DMS53 treated with DMSO at 0.1 percent for 48 hours (cell line): ENCODE data around the gene MAS1.
"Not testable (repeated sequence)": the region's sequence is repeated elsewhere in the genome, so short reads cannot be mapped to it uniquely, and the experiment has no call there.

Source experiments
- DNase-seq: peaks from one replicate; lab custom pipeline; 2025; ENCODE audit not compliant: unreplicated experiment; lab: John Stamatoyannopoulos, UW

Gene MAS1

GRCh38 chr6:159890792-159891191, at the start of gene MAS1:
Gene MAS1, plus strand, starts transcription at chr6:159890988. Its CDS starts 15,968 bp downstream, at chr6:159906956.
- DNase-seq = no peak

- no peak for DNase-seq
These were observed 48.8 kb upstream of the MAS1 start for GRCh38 chr6:159842035-159842434.

GRCh38 chr6:159844737-159845645, 45.8 kb upstream of the MAS1 start:
- peak; percentile 57 for DNase-seq

- not testable (repeated sequence) for DNase-seq
These were observed 42.2 kb upstream of the MAS1 start for GRCh38 chr6:159848552-159848951.

DNA sequence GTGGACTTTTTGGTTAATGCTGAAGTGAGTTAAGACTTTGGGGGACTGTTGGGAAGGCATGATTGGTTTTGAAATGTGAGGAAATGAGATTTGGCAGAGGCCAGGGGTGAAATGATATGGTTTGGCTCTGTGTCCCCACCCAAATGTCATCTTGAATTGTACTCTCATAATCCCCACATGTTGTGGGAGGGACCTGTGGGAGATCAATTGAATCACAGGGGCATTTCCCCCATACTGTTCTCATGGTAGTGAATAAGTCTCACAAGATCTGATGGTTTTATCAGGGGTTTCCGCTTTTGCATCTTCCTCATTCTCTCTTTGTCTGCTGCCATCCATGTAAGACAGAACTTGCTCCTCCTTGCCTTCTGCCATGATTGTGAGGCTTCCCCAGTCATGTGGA, 40.9 kb upstream of the MAS1 start:
- not testable (repeated sequence) for DNase-seq

- no peak for DNase-seq
These were observed 37.9 kb upstream of the MAS1 start for GRCh38 chr6:159852877-159853276.

- no peak for DNase-seq
These were observed 37.0 kb upstream of the MAS1 start for GRCh38 chr6:159853754-159854153.

- no peak for DNase-seq
These were observed 35.8 kb upstream of the MAS1 start for GRCh38 chr6:159854959-159855358.

DNA sequence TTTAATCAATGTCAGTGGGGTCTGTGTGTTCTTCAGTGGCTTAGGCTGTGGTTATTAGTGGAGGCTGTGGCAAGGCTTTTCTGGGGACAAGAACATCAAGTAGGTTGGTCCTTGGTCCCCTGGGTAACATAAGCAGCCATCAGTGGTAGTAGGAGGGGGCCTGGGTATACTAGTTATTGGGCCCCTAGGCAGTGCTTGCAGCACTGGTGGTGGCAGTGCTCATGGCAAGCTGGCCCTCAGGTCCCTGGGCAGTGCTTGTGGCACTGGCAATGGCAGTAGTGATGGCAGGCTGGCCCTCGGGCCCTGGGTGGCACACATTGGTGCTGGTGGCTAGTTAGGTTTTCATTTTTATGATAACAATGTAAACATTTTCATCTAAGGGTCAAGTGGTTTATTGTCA, 32.5 kb upstream of the MAS1 start:
- no peak for DNase-seq

GRCh38 chr6:159860482-159860881, 30.3 kb upstream of the MAS1 start:
- DNase-seq = no peak

DNA sequence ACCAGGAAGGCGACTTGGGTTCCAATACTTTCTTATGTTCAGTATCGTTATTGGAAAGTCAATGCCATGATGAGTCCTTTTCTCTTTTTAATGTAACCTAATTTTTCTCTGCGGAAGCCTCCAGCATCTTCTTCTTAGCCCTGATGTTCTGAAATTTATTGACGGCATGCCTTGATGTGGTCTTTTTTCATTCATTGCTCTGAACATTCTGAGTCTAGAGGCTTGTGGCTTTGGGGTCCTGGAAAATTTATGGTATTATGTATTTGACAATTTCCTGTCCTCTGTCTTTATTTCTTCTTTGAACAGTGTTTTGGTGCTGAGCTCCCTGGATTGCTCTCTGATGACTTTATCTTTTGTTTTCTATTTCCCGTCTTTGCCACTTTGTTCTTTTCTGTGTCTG, 28.7 kb upstream of the MAS1 start:
- DNase-seq = no peak

DNA sequence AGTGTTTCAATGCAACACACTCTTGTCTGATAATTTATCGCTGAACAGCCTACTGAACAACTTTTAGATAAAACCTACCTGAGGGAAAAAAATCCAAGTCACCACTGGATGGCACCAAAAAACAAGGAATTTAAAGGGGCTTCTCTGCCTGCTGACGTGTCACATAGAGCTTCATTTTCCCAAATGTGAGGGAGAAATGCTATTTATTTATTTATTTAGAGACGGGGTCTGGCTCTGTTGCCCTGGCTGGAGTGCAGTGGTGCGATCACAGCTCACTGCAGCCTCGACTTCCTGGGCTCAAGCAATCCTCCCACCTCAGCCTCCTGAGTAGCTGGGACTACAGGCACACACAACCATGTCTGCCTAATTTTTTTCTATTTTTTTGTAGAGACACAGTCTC, 27.4 kb upstream of the MAS1 start:
- peak; percentile 30 for DNase-seq

- DNase-seq = no peak
These were observed 25.4 kb upstream of the MAS1 start for GRCh38 chr6:159865226-159865920.

DNA sequence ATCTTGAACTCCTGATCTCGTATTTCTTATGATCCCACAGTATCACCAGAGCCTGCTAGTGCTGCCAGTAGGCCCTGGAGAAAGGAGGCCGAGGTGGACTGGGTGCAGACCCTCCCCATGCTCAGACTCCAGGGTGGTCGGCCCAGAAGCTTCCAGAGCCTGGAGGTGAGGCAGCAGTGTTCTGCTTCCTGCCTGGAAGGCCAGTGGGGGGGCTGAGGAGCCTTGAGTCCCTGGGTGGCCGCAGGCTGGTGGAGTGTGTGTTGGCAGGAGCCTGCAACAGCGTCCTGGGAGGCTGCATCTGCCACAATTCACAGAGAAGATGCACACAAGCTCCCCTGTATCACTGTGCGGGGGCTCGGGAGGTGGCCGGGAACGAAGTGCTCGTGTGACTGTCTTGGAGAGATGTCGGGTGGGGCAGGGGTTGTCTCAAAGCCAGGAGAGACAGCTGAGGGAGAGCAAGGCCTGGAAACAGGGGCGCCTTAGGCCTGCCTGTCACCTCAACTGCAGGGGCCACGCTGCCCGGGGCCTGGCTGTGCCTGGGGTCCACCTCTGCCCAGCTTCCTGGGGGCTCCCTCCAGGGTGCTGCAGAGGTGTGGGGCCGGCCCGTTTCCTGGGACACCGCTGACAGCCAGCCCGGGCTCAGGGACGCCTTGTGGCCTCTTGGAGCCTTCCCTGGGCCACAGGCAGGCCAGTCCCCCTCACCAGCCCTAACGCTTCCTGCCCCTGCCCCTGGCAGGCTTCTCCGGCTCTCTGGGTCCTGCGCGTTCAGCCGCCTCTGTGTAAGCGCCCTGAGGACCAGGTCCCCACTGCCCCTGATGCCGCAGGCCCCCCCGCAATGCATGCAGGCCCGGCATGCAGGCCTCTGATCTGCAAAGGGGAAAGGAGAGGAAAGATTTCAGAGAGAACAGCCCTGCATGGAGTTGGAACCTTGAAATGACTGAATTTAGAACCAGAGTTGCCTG, 24.2 kb upstream of the MAS1 start:
- no peak for DNase-seq

GRCh38 chr6:159871241-159871640, 19.5 kb upstream of the MAS1 start:
- no peak for DNase-seq

DNA sequence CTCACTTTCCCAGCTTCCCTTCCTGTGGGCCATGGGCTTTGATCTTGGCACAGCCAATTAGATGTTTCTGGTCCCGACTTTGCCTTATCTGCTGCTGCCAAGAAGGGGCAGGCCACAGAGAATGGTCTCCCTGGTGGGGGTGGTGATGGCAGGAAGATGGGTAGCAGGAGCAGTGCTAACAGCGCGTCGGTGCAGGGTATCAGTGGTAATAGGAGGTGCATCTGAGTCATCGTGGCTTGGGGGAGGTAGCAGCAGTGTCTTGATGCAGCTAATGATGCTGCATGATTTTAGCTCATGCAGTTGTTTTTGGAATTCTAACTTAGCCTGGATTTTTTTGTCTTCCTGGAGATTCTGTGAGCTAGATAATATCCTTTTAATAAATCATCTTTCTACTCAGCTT, 18.9 kb upstream of the MAS1 start:
- no peak for DNase-seq

DNA sequence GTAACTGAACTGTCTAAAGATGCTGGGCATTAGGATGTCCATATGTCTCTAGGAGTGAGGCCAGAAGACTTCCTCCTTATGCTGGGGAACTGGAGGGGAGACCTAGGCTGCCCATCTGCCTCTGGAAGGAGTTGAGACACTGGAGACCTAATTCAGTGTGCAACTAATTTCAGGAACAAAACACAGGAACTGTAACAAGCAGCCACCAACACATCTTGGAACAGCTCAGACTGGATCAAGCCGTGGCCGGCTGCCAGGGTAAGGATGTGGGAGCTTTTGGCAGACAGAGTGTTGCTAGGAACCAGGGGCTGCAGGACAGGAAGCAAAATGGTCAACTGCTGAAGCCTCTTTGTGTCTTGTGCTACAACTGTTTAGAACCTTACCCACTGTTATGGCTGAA, 16.4 kb upstream of the MAS1 start:
- DNase-seq = no peak

DNA sequence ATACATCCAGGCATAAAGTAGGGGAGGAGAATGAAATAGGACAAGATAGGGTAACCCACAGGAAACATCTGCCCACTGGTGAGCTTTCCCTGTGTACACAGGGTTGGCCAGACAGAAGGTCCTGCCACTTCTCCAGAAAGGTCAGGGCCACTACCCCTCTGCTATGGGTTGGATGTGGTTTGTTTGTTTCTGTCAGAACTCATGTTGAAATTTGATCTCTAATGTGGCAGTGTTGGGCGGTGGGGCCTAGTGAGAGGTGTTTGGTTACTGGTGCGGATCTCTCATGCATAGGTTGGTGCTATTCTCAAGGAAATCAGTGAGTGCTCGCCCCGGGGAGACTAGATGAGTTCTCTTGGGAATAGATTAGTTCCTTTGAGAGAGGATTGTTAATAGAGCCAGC, 15.6 kb upstream of the MAS1 start:
- DNase-seq = peak; percentile 2

- DNase-seq = no peak
These were observed 14.5 kb upstream of the MAS1 start for GRCh38 chr6:159876242-159876641.

- DNase-seq = no peak
These were observed 13.5 kb upstream of the MAS1 start for GRCh38 chr6:159877256-159877808.

- no peak for DNase-seq
These were observed 12.4 kb upstream of the MAS1 start for GRCh38 chr6:159878341-159878740.
